PFSK-1 (cell line): ENCODE measurements around the gene PPA1.

Source experiments
- FOXP2 ChIP-seq: optimal IDR thresholded peaks from 2 replicates; pipeline ENCODE3; 2011; ENCODE audit warnings: borderline replicate concordance, control low read depth, inconsistent platforms; ENCODE audit not compliant: insufficient read depth; ENCODE audit errors: extremely low read length, extremely low read depth
- POLR2AphosphoS5 ChIP-seq: IDR thresholded peaks from 2 replicates; pipeline ENCODE4 v1.6.1; 2012; ENCODE audit warnings: low read depth, mild to moderate bottlenecking, control low read depth, low read length, moderate library complexity
- SIN3A ChIP-seq: IDR thresholded peaks from 2 replicates; pipeline ENCODE4 v1.6.1; 2012; ENCODE audit warnings: mild to moderate bottlenecking, low read length, moderate library complexity, borderline replicate concordance; ENCODE audit not compliant: insufficient read depth
- TAF1 ChIP-seq: IDR thresholded peaks from 2 replicates; pipeline ENCODE4 v1.6.1; 2012; ENCODE audit warnings: low read length, control low read depth, borderline replicate concordance; ENCODE audit not compliant: insufficient read depth
- TF ChIP-seq, protein P1 (sequence below), 2 experiments: IDR thresholded peaks; 2 replicates each; pipeline versions ENCODE4 v1.6.1 to v1.8.0; 2011 to 2012; ENCODE audit warnings: low read depth in 2 of 2, low read length in 2 of 2, control low read depth in 1 of 2, inconsistent platforms in 1 of 2, mild to moderate bottlenecking in 1 of 2, moderate library complexity in 1 of 2; ENCODE audit not compliant: insufficient read depth in 1 of 2

The PPA1 gene

DNA sequence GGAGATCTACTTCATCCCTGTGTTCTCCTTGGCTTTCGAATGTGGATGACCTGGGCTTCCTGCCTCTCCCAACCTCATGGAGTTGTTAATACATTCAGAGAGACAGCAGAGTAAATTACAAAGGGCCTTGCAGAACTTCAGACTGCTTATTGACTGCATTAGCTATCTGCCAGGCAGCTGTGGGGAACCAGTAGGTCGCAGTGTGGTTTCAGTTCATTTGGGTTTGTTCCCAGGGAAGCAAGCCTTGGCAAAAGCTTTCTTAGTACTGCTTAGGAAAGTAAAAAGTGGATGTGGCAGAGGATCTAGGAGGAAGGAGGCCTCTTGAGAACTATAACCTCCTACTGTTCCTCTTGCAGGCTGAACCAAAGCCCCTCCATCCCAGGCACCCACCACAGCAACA lies 41.4 kb upstream of the PPA1 start:
- TF ChIP-seq TAF1 (no peak), FOXP2 (no peak), POLR2AphosphoS5 (no peak), SIN3A (no peak)
- TF ChIP-seq, protein P1, sequence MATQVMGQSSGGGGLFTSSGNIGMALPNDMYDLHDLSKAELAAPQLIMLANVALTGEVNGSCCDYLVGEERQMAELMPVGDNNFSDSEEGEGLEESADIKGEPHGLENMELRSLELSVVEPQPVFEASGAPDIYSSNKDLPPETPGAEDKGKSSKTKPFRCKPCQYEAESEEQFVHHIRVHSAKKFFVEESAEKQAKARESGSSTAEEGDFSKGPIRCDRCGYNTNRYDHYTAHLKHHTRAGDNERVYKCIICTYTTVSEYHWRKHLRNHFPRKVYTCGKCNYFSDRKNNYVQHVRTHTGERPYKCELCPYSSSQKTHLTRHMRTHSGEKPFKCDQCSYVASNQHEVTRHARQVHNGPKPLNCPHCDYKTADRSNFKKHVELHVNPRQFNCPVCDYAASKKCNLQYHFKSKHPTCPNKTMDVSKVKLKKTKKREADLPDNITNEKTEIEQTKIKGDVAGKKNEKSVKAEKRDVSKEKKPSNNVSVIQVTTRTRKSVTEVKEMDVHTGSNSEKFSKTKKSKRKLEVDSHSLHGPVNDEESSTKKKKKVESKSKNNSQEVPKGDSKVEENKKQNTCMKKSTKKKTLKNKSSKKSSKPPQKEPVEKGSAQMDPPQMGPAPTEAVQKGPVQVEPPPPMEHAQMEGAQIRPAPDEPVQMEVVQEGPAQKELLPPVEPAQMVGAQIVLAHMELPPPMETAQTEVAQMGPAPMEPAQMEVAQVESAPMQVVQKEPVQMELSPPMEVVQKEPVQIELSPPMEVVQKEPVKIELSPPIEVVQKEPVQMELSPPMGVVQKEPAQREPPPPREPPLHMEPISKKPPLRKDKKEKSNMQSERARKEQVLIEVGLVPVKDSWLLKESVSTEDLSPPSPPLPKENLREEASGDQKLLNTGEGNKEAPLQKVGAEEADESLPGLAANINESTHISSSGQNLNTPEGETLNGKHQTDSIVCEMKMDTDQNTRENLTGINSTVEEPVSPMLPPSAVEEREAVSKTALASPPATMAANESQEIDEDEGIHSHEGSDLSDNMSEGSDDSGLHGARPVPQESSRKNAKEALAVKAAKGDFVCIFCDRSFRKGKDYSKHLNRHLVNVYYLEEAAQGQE (IDR thresholded peaks at IDR 0.05; ENCODE audit: insufficient read depth in 1 of 2, low read depth in 2 of 2, low read length in 2 of 2) = no peak

DNA sequence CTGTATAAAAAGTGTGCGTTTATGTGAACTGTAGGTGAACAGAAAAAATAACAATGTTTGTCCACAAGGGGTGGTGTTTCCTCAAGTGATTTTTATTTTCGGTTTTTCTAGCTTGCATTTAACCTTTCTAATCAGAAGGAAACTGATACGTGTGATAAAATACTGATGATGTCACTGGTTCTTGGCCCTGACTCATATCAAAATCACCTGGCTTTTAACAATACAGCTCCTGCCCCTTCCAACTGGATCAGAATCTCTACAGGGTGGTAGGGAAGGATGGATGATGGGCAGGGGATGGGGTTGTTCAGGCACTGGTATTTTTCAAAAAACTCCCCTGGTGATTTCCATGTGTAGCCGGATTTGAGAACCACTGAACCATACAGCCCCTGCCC lies 39.7 kb upstream of the PPA1 start:
- TF ChIP-seq SIN3A = no peak
- no peak for TF ChIP-seq FOXP2
- TF ChIP-seq, protein P1 (IDR thresholded peaks at IDR 0.05; ENCODE audit: insufficient read depth in 1 of 2, low read depth in 2 of 2, low read length in 2 of 2) = no peak
- no peak for TF ChIP-seq POLR2AphosphoS5
- TF ChIP-seq TAF1 = no peak

DNA sequence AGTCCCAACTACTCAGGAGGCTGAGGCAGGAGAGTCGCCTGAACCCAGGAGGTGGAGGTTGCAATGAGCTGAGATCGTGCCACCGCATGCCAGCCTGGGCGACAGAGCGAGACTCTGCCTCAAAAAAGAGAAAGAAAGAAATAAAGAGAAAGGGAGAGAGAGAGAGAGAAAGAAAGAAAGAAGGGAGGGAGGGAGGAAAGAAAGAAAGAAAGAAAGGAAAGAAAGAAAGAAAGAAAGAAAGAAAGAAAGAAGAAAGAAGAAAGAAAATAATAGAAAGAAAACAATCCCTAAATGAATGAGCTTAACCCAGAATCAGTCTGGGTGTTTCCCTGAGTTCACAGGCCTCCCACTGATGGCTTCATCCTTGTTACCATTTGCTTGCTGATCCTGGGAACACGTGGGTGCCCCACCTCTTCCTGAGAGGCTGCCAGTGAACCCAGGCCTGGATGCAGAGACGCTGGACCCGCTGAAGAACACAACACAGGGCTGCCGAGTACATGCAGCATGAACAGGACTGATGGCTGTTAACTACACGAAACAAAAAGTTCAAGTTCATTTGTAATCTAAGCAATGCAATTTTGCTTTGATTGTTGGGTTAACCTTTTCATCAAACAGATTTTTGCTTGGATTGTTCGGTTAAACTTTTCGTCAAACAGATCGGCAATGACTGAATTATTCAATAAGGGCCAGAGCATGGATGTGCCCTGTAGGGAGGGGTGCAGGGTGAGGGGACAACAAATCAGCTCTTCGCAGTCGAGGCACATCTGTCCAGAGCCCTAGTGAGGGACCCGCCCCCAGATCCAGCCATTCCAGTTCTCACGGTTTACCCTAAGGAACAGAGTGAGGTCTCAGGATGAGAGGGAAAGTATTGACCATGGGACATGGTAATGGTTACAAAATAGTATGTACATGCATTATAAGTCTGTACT lies 39.0 kb upstream of the PPA1 start:
- TF ChIP-seq POLR2AphosphoS5 (no peak), FOXP2 (no peak), SIN3A (no peak), TAF1 (no peak)
- TF ChIP-seq, protein P1 (IDR thresholded peaks at IDR 0.05; ENCODE audit: insufficient read depth in 1 of 2, low read depth in 2 of 2, low read length in 2 of 2) = no peak

DNA sequence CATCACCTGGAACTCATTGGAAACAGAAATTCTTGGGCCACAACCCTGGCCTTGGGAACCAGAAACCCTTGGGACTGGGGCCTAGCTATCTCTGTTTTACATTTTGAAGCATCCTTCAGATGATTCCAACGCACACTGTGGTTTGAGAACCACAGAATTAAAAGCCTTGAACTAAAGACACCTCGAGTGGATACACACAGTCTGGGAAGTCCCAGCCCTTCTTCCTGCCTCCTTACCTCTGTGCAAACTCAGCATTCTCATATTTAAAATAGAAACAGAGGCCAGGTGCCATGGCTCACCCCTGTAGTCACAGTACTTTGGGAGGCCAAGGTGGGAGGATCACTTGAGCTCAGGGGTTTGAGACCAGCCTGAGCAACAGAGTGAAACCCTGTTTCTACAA lies 37.7 kb upstream of the PPA1 start:
- TF ChIP-seq TAF1 (no peak), FOXP2 (no peak), SIN3A (no peak)
- TF ChIP-seq, protein P1 (IDR thresholded peaks at IDR 0.05; ENCODE audit: insufficient read depth in 1 of 2, low read depth in 2 of 2, low read length in 2 of 2) = no peak

DNA sequence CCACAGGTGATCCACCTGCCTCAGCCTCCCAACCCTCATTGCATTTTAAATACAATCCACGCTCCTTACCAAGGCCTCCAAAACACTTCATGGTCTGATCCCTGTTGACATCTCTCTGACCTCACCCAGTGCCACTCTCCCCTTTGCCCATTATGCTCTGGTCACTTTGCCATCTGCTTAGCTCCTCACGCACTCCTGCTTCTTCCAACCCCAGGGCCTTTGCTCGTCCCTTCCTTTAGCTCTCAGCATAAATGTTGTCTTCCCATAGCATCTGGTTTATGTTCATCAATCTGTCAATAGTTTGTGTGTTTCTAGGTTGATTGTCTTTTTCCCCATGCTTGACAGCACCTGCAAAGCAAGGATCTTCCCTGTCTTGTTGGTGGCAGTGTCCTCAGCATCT lies 36.5 kb upstream of the PPA1 start:
- TF ChIP-seq POLR2AphosphoS5 (no peak), TAF1 (no peak), FOXP2 (no peak), SIN3A (no peak)
- TF ChIP-seq, protein P1 (IDR thresholded peaks at IDR 0.05; ENCODE audit: insufficient read depth in 1 of 2, low read depth in 2 of 2, low read length in 2 of 2) = no peak
